WTC11 (cell line): ENCODE measurements around the gene DNAJA4.

Experiments used
- ZNF263 ChIP-seq: sonication (generic); formaldehyde crosslinking; IDR thresholded peaks from 2 replicates; pipeline ENCODE4 v1.8.1; 2022; ENCODE audit warnings: low read depth, mild to moderate bottlenecking, moderate library complexity, missing genetic modification reagents
- TF ChIP-seq, protein P1 (sequence below): fragments of 200-600 bp; IDR thresholded peaks from 2 replicates; pipeline ENCODE4 v1.8.0; 2022; ENCODE audit warnings: antibody characterized with exemption
- TF ChIP-seq, protein P2 (sequence below): sonication (generic); formaldehyde crosslinking; IDR thresholded peaks from 2 replicates; pipeline ENCODE4 v1.8.0; 2023; ENCODE audit warnings: missing genetic modification reagents, mild to moderate bottlenecking, borderline replicate concordance

DNA sequence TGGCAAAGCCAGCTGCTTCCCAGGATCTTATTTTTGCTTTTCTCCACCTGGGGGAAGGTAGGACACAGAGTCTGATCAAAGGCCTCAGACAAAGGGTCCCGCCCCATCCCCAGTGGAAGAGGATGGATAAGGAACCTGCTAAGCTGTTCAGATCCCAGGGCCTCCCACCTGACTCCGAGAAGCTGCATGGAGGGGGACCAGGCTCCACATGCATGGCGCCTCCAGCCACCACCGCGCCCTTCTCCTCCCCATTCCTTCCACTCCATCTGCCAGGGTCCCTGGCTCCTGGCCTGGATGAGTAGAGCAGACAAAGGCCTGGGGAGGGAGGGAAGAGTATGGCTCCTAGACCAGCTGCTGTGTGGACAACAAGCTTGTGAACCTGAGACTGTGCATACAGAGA is 55.8 kb downstream of the DNAJA4 start:
- TF ChIP-seq, protein P1, sequence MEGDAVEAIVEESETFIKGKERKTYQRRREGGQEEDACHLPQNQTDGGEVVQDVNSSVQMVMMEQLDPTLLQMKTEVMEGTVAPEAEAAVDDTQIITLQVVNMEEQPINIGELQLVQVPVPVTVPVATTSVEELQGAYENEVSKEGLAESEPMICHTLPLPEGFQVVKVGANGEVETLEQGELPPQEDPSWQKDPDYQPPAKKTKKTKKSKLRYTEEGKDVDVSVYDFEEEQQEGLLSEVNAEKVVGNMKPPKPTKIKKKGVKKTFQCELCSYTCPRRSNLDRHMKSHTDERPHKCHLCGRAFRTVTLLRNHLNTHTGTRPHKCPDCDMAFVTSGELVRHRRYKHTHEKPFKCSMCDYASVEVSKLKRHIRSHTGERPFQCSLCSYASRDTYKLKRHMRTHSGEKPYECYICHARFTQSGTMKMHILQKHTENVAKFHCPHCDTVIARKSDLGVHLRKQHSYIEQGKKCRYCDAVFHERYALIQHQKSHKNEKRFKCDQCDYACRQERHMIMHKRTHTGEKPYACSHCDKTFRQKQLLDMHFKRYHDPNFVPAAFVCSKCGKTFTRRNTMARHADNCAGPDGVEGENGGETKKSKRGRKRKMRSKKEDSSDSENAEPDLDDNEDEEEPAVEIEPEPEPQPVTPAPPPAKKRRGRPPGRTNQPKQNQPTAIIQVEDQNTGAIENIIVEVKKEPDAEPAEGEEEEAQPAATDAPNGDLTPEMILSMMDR, result no peak
- no peak for TF ChIP-seq ZNF263
- TF ChIP-seq, protein P2, sequence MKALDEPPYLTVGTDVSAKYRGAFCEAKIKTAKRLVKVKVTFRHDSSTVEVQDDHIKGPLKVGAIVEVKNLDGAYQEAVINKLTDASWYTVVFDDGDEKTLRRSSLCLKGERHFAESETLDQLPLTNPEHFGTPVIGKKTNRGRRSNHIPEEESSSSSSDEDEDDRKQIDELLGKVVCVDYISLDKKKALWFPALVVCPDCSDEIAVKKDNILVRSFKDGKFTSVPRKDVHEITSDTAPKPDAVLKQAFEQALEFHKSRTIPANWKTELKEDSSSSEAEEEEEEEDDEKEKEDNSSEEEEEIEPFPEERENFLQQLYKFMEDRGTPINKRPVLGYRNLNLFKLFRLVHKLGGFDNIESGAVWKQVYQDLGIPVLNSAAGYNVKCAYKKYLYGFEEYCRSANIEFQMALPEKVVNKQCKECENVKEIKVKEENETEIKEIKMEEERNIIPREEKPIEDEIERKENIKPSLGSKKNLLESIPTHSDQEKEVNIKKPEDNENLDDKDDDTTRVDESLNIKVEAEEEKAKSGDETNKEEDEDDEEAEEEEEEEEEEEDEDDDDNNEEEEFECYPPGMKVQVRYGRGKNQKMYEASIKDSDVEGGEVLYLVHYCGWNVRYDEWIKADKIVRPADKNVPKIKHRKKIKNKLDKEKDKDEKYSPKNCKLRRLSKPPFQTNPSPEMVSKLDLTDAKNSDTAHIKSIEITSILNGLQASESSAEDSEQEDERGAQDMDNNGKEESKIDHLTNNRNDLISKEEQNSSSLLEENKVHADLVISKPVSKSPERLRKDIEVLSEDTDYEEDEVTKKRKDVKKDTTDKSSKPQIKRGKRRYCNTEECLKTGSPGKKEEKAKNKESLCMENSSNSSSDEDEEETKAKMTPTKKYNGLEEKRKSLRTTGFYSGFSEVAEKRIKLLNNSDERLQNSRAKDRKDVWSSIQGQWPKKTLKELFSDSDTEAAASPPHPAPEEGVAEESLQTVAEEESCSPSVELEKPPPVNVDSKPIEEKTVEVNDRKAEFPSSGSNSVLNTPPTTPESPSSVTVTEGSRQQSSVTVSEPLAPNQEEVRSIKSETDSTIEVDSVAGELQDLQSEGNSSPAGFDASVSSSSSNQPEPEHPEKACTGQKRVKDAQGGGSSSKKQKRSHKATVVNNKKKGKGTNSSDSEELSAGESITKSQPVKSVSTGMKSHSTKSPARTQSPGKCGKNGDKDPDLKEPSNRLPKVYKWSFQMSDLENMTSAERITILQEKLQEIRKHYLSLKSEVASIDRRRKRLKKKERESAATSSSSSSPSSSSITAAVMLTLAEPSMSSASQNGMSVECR (CRISPR knock-in tag), result no peak
